GM12891 (cell line): Measurements from ENCODE around the gene KCNIP1.

Experiments used
- POLR2A ChIP-seq: IDR thresholded peaks from 2 replicates; pipeline ENCODE4 v1.6.1; 2011; ENCODE audit warnings: low read depth, low read length, control low read depth
- POLR2AphosphoS5 ChIP-seq: IDR thresholded peaks from 2 replicates; pipeline ENCODE4 v1.6.1; 2011; ENCODE audit warnings: low read depth, low read length, control low read depth
- POU2F2 ChIP-seq: IDR thresholded peaks from 2 replicates; pipeline ENCODE4 v1.6.1; 2011; ENCODE audit warnings: low read depth, mild to moderate bottlenecking, control low read depth, low read length, moderate library complexity
- SPI1 ChIP-seq: IDR thresholded peaks from 2 replicates; pipeline ENCODE4 v1.6.1; 2011; ENCODE audit warnings: low read depth, low read length, control low read depth
- TAF1 ChIP-seq: IDR thresholded peaks from 2 replicates; pipeline ENCODE4 v1.6.1; 2011; ENCODE audit warnings: low read depth, low read length, control low read depth

DNA sequence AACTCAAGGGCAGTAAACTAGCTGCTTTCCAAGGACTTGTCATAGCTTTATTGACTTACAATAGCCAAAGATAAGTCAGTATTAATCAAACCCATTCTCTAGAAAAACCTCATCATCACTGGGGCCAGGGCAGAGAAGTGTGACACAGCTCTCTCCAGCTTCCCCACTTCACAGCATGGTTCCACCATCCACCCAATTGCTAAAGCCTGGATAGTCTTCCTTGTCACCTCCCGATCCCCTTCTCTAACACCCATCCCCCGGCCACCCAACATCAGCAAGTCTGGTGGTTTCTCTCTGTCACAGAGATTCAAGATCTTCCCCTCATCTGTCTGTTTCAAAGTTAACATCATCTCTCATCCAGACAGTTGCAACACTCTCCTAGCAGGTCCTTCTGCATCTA lies 191.1 kb downstream of the KCNIP1 start:
- no peak for TF ChIP-seq POLR2A
- TF ChIP-seq SPI1, result no peak
- no peak for TF ChIP-seq POU2F2
- no peak for TF ChIP-seq TAF1
- no peak for TF ChIP-seq POLR2AphosphoS5
